GM18861 (cell line): Measurements from ENCODE around the gene HTRA3.

ENCODE experiments used
- ATAC-seq: cut with Tn5 transposase; IDR thresholded peaks from one replicate; pipeline ENCODE4 v1.9.1; 2021; ENCODE audit not compliant: unreplicated experiment

Gene HTRA3

DNA sequence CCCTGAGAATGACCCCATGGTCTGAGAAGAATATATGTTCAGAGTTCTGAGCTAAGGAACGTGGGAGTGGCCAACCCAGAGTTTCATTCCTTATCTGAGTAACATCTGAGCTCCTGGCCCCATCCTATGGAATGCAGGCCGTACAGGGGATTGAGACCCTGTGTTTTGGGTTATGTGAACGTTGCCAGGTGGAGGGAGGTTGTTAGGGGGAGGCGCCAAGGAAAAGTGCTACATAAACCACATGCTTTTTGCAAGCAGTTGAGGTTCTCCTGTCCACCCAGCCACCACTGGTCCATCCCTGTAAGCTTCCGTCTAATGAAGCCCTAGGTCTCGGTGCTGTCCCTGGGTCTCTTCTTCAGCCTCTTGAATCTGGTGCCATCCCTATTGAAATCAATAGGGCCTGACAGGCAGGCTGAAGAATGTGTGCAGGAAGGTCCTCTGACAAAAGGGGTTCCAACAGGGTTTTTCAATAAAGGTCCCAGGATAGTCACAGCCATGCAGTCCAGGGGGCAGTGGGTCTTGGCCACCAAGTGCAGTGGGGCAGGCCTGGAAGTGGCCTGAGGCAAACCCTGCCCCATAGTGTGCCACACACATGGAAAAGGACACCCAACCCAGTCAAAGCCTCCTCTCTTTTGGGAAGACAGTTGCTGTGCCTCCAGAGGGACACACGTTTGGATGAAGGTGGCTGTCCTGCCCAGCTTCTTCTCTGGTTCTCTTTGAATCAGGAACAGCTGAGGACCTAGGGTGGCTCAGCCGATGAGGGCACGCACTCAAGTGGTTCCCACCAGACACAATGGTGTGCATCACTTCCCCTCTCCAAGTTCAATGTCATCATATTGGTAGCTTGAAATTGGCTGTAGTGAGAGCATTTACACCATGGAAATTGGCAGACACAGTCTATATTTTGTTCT is 53.5 kb downstream of the HTRA3 start:
- ATAC-seq = no peak

GRCh38 chr4:8323947-8324555 is 54.5 kb downstream of the HTRA3 start:
- ATAC-seq = no peak

- no peak for ATAC-seq
These were observed 55.2 kb downstream of the HTRA3 start for GRCh38 chr4:8324640-8325239.

DNA sequence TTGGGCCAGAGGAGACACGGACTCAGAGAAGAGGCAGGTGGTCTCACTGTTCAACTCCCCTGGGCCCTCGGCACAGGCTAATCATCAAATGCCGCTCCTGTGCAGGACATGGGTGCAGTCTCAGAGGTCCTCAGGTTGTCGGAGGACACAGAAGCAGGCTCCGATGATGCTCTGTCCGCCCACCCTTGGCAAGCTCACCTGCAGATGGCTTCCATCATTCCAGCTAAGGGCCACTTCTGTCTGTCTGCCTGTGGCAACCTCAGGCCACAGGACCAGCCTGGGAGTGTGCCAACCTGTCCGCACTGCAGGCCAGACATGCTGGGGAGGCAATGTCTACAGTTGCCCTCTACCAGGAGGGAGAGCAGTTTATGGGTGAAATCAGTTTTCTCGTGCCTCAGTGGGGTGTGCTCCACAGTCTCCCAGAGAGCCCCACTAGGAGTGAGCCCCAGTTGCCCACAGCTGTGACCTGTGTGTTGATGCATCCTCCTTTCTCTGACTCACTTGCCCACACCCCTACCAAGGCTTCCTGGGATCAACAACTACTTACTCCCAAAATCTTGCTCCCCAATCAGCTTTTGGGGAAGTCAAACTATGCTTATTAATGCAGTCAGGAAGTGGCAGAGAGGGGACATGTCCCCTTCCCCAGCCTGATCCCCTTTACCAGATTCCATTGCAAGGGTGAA is 55.9 kb downstream of the HTRA3 start:
- ATAC-seq = no peak

- no peak for ATAC-seq
These were observed 56.7 kb downstream of the HTRA3 start for GRCh38 chr4:8326206-8326605.

- no peak for ATAC-seq
These were observed 58.9 kb downstream of the HTRA3 start for GRCh38 chr4:8328456-8328855.

DNA sequence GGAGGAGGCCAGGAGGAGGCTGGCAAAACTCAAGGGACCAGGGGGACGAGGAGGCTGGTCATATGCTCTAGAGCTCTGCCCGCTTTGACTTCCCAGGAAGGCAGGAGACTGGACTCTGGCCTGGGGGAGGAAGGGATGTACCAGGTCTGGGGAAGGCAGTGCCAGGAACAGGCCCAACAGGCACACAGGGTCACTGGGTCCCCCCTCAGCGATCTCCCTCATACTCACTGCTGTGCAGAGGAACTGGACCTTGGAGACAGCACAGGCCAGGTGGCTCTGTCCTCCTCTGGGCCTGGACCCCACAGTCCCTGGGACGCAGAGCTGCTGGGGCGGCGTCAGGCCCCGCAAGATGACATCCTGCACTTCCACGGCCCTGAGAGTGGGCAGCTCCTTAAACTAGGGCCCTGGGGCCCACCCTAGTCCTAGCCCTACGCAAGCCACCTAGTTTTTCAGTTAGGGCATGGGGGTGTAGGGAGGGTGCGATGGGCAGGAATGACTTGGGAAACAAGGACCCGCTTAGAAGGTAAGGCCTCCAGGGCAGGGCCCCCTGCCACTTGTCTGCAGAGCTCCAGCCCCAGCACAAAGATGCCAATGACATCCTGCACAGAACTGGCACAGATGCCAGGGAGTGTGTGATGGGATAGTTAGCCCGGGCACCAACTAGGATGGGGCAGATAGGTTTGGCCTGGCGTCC is 59.5 kb downstream of the HTRA3 start:
- ATAC-seq = no peak

DNA sequence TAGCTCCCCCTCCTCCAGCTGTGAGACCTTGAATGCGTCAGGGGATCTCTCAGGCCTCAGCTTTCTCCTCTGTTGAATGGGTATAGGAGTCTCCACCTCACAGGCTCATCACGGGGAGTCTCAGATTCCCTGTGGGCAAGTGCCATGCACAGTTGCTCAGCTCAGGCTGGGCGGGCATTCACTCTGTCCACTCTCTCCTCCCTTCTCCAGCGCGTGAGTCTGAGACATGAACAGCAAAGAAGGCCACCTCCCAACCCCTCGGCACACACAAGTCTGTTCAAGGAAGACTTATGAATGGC is 60.0 kb downstream of the HTRA3 start:
- ATAC-seq = no peak

- no peak for ATAC-seq
These were observed 60.6 kb downstream of the HTRA3 start for GRCh38 chr4:8329859-8330761.

DNA sequence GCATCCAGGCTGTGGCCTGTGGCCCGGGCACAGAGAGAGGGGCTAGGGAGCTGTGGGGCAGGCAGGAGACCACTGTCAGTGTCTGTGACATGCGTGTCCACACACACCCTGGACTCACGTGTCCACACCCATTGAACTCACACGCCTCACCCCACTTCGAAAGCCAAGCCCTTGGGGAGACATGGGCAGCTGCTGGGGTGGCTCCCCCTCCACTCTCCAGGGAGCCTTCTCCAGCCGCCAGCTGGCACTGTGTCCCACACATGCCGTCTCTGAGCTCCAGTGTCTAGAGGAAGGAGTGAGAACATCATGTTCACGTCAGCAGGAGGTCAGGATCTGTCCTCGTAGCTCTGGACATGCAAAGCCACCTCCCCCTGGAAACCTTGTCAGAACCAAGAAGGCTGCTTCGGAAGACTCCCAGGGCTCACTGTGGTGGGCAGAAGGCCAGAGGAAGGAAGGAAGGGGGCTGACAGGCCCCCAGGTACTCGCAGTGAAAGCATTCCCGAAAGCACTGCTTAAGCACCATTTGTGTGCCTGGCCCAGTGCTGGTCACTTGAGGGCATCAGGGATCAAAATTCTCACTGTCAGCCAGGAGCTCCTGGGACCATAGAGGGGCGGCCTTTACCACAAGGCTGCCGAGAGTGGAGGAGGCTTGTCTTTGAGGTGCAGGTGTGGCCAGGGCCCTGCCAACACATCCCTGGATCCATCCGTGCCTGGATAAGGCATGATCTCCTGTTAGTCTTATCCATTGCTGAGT is 61.4 kb downstream of the HTRA3 start:
- no peak for ATAC-seq

- ATAC-seq = no peak
These were observed 62.0 kb downstream of the HTRA3 start for GRCh38 chr4:8331575-8331955.

- ATAC-seq = no peak
These were observed 62.7 kb downstream of the HTRA3 start for GRCh38 chr4:8332038-8332857.

DNA sequence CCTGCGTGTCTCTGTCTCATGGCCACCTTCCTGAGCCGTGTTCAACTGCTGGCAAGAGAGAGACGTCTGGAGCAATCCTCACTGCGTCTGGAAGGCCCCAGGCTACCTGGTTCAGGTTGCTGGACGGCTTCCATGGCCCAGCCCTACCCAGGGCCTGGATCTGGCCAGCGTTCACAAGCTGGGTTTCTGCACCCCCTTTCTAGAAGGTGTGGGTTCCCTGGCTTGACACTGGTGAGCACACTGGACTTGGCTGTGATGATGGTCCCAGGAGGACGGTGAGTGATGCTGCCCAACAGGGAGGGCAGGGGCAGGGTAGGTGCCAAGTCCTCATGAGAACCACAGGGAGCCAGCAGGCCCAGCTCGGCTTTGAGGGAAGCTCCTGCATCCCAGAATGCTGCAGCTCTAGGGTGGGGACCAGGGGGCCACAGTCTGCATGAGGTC is 63.4 kb downstream of the HTRA3 start:
- ATAC-seq = no peak

DNA sequence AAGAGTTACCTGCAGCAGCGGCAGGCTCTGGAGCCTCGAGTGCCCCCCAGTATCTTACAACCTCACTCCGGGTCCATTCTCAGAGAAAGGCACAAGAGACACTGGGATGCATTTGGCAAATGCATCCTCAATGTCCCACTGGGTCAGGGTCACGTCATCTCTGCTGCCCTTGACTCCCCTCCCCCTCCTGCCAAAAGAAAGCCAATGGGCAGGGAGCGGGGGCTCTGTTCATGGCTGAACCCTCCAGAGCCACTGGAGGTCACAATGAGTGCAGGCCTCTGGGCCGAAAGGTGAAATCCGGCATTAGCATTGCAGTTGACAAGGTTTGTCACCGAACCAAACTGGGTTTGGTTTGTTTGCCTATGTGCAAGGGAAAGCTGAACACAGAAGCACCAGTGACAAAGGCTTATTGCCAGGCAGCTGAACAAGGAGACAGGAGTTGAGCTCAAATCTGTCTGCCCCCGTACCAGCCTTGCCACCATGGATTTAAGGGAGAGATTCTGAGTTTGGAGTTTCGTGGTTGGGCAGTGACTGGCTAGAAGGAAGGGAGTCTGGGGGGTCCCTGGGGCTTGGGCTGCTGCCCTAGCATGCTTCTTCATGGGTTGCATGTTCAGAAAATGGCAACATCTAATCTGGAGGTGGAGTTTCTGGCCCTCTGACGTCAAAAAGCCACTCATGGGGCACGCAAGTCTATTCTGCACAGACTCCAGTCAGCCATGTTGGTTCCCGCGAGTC is 64.3 kb downstream of the HTRA3 start:
- no peak for ATAC-seq

GRCh38 chr4:8334786-8335460 is 65.4 kb downstream of the HTRA3 start:
- ATAC-seq = no peak

DNA sequence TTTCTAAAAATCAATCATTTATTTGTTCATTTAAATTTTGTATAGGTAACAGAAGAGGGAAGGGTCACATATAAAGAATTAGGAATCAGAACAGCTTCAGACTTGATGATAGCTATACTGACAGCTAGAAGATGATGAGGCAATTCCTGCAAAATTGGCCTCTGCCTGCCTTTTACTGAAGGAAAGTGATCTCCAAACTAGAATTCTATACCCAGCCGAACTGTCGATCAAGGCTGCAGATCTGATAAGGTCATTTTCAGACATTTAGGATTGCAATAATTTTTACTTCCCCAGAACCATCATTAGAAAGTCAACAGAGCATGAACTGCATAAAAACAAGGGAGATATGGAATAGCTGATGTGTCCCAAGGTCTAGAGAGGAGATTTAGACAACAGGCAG is 66.3 kb downstream of the HTRA3 start:
- no peak for ATAC-seq

DNA sequence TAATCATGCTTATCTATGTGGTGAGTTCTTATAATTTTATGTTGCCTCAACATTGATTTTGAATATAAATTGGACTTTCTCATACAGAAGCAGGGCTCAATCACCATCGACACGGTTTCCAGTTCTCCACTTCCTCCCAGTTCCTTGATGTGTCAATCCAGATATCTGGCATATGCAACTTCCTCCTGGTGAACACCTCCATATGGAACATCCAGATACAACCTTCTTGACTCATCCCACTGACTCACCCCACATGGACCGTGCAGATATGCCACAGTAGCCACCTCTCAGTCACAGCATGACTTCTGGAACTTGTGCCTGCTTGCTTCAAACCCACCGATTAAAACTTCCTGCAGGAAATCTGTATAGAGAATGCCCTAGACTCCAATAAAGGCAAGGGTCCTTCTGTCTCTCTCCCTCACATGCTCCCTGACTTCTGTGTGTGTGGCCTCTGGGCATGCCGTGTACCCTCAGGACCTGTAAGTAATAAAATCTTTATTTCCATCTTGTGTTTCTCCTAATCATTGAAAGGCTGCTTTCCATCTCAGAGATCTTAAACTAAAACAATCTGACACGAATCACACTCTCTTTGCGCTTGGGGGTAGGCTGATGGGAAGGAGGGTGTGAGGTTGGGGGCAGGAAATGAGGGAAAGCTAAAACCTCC is 67.0 kb downstream of the HTRA3 start:
- ATAC-seq = no peak
